HG03571 (cell line): ENCODE data around the gene CNTRL.
"Not testable (repeated sequence)": the region's sequence is repeated elsewhere in the genome, so short reads cannot be mapped to it uniquely, and the experiment has no call there.

ENCODE experiments used
- ATAC-seq: cut with Tn5 transposase; IDR thresholded peaks from one replicate; pipeline ENCODE4 v1.9.1; 2021; ENCODE audit not compliant: unreplicated experiment

The CNTRL gene

DNA sequence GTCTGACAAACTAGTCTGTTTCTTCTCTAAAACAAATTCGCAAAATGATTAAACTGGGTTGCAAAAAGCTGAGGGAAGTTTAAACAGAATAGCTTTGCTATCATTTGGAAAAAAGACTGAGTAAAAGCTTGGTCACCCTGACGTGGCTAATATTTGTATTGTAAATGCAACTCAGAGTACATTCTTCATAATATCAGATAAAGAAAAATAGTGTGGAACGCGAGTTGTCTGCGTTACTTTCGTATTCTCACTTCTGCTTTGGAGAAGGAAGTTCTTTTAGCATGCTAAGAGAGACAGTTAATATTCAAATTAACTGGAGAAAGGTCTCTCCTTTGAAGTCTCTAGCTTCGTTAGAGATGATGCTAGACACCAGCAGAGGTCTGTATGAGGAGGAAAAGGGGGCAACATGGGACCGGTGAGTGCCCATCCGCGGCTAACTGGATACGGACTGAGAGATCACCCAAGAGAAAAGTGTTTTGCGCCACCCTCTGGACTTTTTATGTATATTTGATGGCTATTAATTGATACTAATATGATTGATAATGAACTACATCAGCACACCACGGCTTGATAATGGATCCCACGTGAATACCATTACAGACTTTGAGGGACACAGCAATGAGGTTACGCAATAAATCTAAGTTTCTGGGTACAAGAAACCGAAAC lies 2.9 kb upstream of the CNTRL start:
- ATAC-seq, result peak; percentile 37

- ATAC-seq, result no peak
These were observed 1.7 kb upstream of the CNTRL start for GRCh38 chr9:121073038-121073437.

- peak; percentile 1 for ATAC-seq
These were observed 689 bp downstream of the CNTRL start for GRCh38 chr9:121075251-121076036.

DNA sequence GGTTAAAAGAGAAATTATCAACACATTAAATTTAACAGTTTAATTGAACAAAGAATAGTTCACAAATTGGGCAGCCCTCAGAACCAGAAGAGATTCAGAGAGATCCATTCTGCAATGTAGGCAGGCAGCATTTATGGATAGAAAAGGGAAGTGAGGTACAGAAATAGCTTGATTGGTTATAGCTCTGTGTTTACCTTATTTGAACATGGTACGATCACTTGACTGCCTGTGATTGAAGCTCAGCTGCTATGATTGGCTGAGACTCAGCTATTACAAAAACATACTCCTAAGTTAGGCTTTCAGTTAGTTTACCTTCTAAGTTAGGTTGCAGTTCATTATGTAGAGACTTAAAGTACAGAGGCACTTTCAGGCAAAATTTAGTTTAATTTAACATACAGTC lies 7.3 kb downstream of the CNTRL start:
- no peak for ATAC-seq

DNA sequence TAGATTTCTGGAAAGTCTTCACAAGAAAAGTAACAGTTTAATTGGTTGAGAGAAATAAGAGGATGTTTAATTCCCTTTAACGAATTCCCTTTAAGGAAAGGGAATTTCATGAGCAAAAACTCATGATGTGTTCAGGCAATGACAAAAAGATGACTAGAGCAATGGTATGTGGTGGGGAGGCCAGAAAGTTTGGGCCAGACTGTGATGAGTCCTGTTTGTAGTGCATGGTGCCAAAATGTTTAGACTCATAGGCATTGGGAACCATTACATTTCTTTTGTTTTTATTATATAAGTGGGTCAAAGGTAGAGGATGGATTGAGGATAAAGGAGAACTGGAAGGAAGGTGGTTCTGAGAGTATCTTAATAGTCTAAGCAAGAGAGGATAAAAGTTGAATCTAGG lies 10.9 kb downstream of the CNTRL start:
- ATAC-seq, result no peak

- ATAC-seq, result no peak
These were observed 13.8 kb downstream of the CNTRL start for GRCh38 chr9:121088576-121088975.

- not testable (repeated sequence) for ATAC-seq
These were observed 16.0 kb downstream of the CNTRL start for GRCh38 chr9:121090743-121091142.

- ATAC-seq, result no peak
These were observed 20.3 kb downstream of the CNTRL start for GRCh38 chr9:121095057-121095456.

DNA sequence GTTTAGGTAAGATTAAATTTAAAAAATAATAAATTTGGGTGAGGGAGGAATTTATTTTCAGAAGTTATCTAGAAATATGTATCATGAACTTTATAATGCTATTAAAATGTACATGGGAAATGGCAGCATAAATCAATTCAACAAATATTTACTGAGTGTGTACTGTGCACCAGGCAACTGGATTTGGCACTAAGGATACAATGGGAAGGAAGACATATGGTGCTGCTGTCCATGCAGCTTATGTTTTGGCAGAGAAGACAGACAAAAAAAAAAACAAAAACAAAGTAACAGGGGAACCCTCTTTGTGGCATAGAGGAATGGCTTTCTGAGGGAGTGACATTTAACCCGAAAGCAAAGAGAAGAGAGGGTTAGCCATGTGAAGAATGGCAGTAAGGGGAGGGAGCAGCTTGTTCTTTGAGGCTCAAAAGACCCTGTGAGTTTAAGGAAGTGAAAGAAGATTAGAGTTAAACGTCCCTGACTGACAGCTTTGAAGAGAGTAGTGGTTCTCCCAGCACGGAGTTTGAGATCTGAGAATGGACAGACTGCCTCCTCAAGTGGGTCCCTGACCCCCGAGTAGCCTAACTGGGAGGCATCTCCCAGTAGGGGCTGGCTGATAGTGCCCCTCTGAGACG lies 23.9 kb downstream of the CNTRL start:
- no peak for ATAC-seq

GRCh38 chr9:121104054-121104453 lies 29.3 kb downstream of the CNTRL start:
- not testable (repeated sequence) for ATAC-seq

DNA sequence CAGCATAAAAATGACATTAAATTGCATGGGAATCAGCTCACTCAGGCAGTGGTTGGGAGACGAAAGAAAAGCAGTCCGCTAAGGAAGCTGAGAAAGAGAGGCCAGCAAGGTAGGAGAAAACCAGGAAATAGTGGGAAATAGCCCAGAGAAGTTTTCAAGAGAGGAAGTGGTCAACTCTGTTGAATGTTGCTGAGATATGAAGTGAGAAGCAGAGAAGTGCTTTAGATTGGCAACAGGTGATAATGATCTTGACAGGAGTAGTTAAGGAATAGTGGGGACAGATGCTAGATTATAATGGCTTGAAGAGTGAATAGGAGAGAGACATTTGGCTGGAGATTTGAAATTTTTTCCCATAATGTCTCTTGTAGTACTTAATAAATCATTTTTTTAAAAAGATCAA lies 30.8 kb downstream of the CNTRL start:
- ATAC-seq, result no peak

DNA sequence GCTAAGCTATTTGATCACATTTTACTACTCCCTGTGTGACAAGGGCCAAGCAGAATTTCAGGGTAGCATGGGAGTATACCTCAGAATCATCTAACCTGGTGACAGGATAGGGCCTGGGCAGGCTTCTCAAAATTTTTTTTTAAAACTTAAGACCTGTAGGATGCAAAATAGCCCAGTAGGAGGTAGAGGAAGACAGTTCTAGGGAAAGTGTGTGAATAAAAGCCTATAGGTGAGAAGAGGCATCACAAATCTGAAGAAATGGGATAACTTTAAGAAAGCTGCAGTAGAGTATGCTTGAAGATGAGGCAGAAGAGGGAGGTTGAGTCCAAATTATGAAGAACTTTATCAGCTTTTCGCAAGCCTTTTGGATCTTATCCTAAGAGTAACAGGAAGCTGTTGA lies 32.3 kb downstream of the CNTRL start:
- ATAC-seq, result no peak

- no peak for ATAC-seq
These were observed 33.1 kb downstream of the CNTRL start for GRCh38 chr9:121107881-121108280.

DNA sequence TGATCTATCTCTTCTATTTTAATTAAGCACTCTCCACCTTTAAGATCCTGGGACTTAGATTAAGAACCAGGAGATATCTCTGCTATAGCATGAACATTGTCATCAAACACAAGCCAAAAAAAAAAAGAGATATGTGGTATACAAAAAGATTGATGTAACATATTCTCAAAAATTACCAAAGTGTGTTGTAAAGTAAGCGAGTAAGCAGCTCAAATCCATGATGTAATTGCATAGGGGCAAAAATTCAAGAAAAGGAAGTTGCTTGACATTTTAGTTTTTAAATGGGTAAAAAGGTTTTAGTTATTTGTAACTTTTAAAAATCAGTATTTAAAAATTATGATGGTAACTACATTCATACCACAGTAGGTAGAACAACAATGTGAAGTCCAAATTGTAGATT lies 40.7 kb downstream of the CNTRL start:
- no peak for ATAC-seq

GRCh38 chr9:121118266-121118665 lies 43.5 kb downstream of the CNTRL start:
- no peak for ATAC-seq

DNA sequence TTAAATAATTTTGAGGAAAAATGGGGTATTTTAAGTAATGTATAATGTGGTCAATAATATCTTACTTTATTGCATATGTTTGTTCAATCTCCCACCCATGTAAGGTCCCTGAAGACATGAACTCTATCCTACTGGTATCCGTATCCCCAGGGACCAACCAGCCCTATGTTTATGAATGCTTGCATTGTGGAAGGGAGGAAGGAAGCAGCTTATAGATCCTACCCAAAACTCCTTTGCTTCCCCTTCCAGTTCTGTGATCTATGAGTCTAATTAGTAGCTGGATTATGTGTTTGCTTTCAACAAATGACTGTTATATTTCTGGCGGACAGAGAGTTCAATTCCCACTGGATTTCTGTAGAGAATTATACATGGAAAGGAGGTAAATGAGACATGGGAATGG lies 45.6 kb downstream of the CNTRL start:
- no peak for ATAC-seq

GRCh38 chr9:121121582-121122087 lies 46.9 kb downstream of the CNTRL start:
- peak; percentile 97 for ATAC-seq

DNA sequence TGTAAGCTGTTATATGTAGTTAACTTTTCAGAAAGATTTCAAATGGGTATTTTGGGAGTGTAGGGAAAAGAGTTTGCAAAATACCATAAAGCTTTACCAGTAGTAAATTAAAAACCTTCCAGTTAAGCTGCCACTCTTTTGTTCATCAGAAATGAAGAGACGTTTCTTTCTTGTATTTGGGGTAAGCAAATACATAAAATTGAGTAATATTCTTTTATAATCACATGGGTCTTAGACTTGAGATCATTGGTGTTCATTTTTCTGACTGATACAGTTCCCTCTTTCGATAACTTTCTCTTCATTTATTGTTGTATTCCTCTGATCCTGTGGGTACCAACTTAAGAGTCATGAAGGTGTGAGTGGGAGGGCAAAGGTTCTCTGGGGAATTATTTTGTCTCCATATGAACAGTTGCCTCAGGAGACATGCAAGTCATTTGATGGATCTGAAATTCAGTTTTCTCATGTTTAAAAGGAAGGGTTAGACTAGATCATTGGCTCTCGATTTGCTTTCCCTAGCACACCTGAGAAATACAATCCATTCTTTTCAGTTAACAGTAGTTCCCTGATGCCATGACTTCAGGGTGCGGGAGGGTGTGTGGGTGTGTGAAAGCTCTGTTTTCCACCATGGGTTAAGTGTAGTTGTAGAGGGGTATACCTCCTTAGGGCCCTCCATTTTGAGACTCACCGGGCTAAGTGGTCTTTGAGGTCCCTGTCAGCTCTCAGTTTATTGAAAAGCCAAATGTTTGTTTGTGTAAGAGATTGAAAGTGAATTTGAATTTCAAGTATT lies 47.7 kb downstream of the CNTRL start:
- ATAC-seq, result no peak

GRCh38 chr9:121123816-121124535 lies 49.2 kb downstream of the CNTRL start:
- ATAC-seq, result no peak

DNA sequence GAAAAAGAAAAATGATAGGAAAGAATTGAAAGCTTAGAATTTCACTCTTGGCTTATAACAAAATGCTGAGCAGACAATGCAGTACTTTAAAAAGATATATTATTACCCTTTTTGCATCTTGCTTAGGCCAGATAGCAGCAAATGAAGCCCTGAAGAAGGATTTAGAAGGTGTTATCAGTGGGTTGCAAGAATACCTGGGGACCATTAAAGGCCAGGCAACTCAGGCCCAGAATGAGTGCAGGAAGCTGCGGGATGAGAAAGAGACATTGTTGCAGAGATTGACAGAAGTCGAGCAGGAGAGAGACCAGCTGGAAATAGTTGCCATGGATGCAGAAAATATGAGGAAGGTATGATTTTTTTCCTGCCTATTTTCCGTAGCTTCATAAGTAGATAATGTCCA lies 50.8 kb downstream of the CNTRL start:
- no peak for ATAC-seq
